HG03139 (cell line): ENCODE measurements around the gene ADGRG2.

Experiments used
- ATAC-seq: cut with Tn5 transposase; IDR thresholded peaks from one replicate; pipeline ENCODE4 v1.9.1; 2021; ENCODE audit not compliant: unreplicated experiment

Gene ADGRG2

GRCh38 chrX:18956303-18957032, 165.8 kb downstream of the ADGRG2 start:
- ATAC-seq: no peak

GRCh38 chrX:18955676-18956075, 166.6 kb downstream of the ADGRG2 start:
- no peak for ATAC-seq

GRCh38 chrX:18951032-18951431, 171.2 kb downstream of the ADGRG2 start:
- ATAC-seq: no peak

- no peak for ATAC-seq
Observed at GRCh38 chrX:18949944-18950301, 172.3 kb downstream of the ADGRG2 start.

GRCh38 chrX:18949291-18949943, 172.9 kb downstream of the ADGRG2 start:
- ATAC-seq: no peak

GRCh38 chrX:18946611-18947010, 175.7 kb downstream of the ADGRG2 start:
- ATAC-seq: no peak

- no peak for ATAC-seq
Observed at GRCh38 chrX:18946157-18946556, 176.1 kb downstream of the ADGRG2 start.

- ATAC-seq: no peak
Observed at GRCh38 chrX:18945483-18945882, 176.8 kb downstream of the ADGRG2 start.

- ATAC-seq: no peak
Observed at GRCh38 chrX:18944482-18944881, 177.8 kb downstream of the ADGRG2 start.

- ATAC-seq: no peak
Observed at GRCh38 chrX:18941896-18942295, 180.4 kb downstream of the ADGRG2 start.
